Measurements from ENCODE around the gene ARHGAP33.
"Not testable (repeated sequence)": the region's sequence is repeated elsewhere in the genome, so short reads cannot be mapped to it uniquely, and the experiment has no call there.

Gene ARHGAP33

GRCh38 chr19:35796645-35797542 lies 21.5 kb downstream of the ARHGAP33 start:
- DNase-seq, result no peak

- no peak for DNase-seq
These were observed 22.3 kb downstream of the ARHGAP33 start for GRCh38 chr19:35797663-35798062.

GRCh38 chr19:35801828-35802227 lies 26.5 kb downstream of the ARHGAP33 start:
- DNase-seq, result no peak

- DNase-seq, result no peak
These were observed 30.2 kb downstream of the ARHGAP33 start for GRCh38 chr19:35805526-35806102.

- no peak for DNase-seq
These were observed 31.2 kb downstream of the ARHGAP33 start for GRCh38 chr19:35806597-35806996.

GRCh38 chr19:35807633-35808032 lies 32.3 kb downstream of the ARHGAP33 start:
- DNase-seq, result no peak

- DNase-seq, result no peak
These were observed 36.2 kb downstream of the ARHGAP33 start for GRCh38 chr19:35811317-35812219.

GRCh38 chr19:35812220-35813042 lies 37.1 kb downstream of the ARHGAP33 start, which contains the start of gene PRODH2:
Gene PRODH2, minus strand, starts transcription at chr19:35812845. Its CDS starts 40 bp downstream, at chr19:35812805.
- no peak for DNase-seq

GRCh38 chr19:35813043-35813890 lies 37.9 kb downstream of the ARHGAP33 start:
- no peak for DNase-seq

GRCh38 chr19:35816262-35816661 lies 40.9 kb downstream of the ARHGAP33 start:
- DNase-seq, result no peak

GRCh38 chr19:35816846-35817245 lies 41.5 kb downstream of the ARHGAP33 start:
- DNase-seq, result no peak

- DNase-seq, result no peak
These were observed 43.1 kb downstream of the ARHGAP33 start for GRCh38 chr19:35818445-35818844.

- DNase-seq, result no peak
These were observed 47.2 kb downstream of the ARHGAP33 start for GRCh38 chr19:35822579-35822978.

- DNase-seq, result no peak
These were observed 48.8 kb downstream of the ARHGAP33 start for GRCh38 chr19:35824150-35824549.

- DNase-seq, result no peak
These were observed 53.4 kb downstream of the ARHGAP33 start for GRCh38 chr19:35828692-35829301.

GRCh38 chr19:35830986-35831385 lies 55.6 kb downstream of the ARHGAP33 start:
- DNase-seq, result no peak

GRCh38 chr19:35832054-35832453 lies 56.7 kb downstream of the ARHGAP33 start:
- no peak for DNase-seq

GRCh38 chr19:35833972-35834371 lies 58.6 kb downstream of the ARHGAP33 start:
- DNase-seq, result no peak

- not testable (repeated sequence) for DNase-seq
These were observed 60.7 kb downstream of the ARHGAP33 start for GRCh38 chr19:35836096-35836495.
